NK-92 (cell line): ENCODE measurements around the gene SLCO1B3.
"Not testable (repeated sequence)": the region's sequence is repeated elsewhere in the genome, so short reads cannot be mapped to it uniquely, and the experiment has no call there.

Experiments used
- DNase-seq: peaks from one replicate; lab custom pipeline; 2025; ENCODE audit not compliant: unreplicated experiment; lab: John Stamatoyannopoulos, UW

SLCO1B3 gene

GRCh38 chr12:20810487-20810886 is at the start of gene SLCO1B3:
Gene SLCO1B3, plus strand, starts transcription at chr12:20810705. Its CDS starts 5,034 bp downstream, at chr12:20815739.
- DNase-seq: no peak

- no peak for DNase-seq
Measured at GRCh38 chr12:20777420-20777819, 33.1 kb upstream of the SLCO1B3 start.

GRCh38 chr12:20778969-20779368 is 31.5 kb upstream of the SLCO1B3 start:
- DNase-seq: no peak

GRCh38 chr12:20779971-20780370 is 30.5 kb upstream of the SLCO1B3 start:
- DNase-seq: not testable (repeated sequence)

- not testable (repeated sequence) for DNase-seq
Measured at GRCh38 chr12:20783796-20784357, 26.6 kb upstream of the SLCO1B3 start.

- DNase-seq: no peak
Measured at GRCh38 chr12:20792971-20793370, 17.5 kb upstream of the SLCO1B3 start.

GRCh38 chr12:20798554-20798953 is 12.0 kb upstream of the SLCO1B3 start:
- DNase-seq: no peak

GRCh38 chr12:20800160-20800559 is 10.3 kb upstream of the SLCO1B3 start:
- no peak for DNase-seq

GRCh38 chr12:20801035-20801434 is 9.5 kb upstream of the SLCO1B3 start:
- no peak for DNase-seq

- DNase-seq: no peak
Measured at GRCh38 chr12:20805921-20806320, 4.6 kb upstream of the SLCO1B3 start.

GRCh38 chr12:20807192-20808080 is 3.1 kb upstream of the SLCO1B3 start:
- DNase-seq: no peak

GRCh38 chr12:20808521-20808920 is 2.0 kb upstream of the SLCO1B3 start:
- no peak for DNase-seq

GRCh38 chr12:20815574-20815973 is 5.1 kb downstream of the SLCO1B3 start:
- DNase-seq: no peak

- DNase-seq: no peak
Measured at GRCh38 chr12:20822415-20822814, 11.9 kb downstream of the SLCO1B3 start.

GRCh38 chr12:20822925-20823324 is 12.4 kb downstream of the SLCO1B3 start:
- no peak for DNase-seq

- no peak for DNase-seq
Measured at GRCh38 chr12:20829919-20830318, 19.4 kb downstream of the SLCO1B3 start.

- no peak for DNase-seq
Measured at GRCh38 chr12:20830456-20830855, 20.0 kb downstream of the SLCO1B3 start.

- no peak for DNase-seq
Measured at GRCh38 chr12:20832911-20833310, 22.4 kb downstream of the SLCO1B3 start.

GRCh38 chr12:20852649-20853048 is 42.1 kb downstream of the SLCO1B3 start:
- DNase-seq: no peak

- DNase-seq: no peak
Measured at GRCh38 chr12:20863056-20863455, 52.6 kb downstream of the SLCO1B3 start.

GRCh38 chr12:20865873-20866272 is 55.4 kb downstream of the SLCO1B3 start:
- DNase-seq: no peak

- no peak for DNase-seq
Measured at GRCh38 chr12:20868277-20868676, 57.8 kb downstream of the SLCO1B3 start.
